H7 (cell line): ENCODE measurements around the gene FANCC. TPM values are rescaled to one million over a fixed set of nuclear protein-coding genes. Genes with fewer than 3 reads are reported as not detected.

Experiments used
- DNase-seq: peaks from one replicate; pipeline ENCODE4 v3.0.0; 2012
- H3K27me3 ChIP-seq: 2 replicates; pipeline ENCODE4 v1.6.0; 2011; ENCODE audit warnings: mild to moderate bottlenecking, low read length; ENCODE audit not compliant: control insufficient read depth, insufficient read depth
- H3K36me3 ChIP-seq: replicated peaks from 2 replicates; pipeline ENCODE4 v1.5.1; 2011; ENCODE audit warnings: low read length; ENCODE audit not compliant: control insufficient read depth, insufficient read depth
- H3K4me3 ChIP-seq: 2 replicates; pipeline ENCODE4 v1.5.1; 2011; ENCODE audit warnings: low read depth, mild to moderate bottlenecking, control low read depth, low read length, moderate library complexity; ENCODE audit not compliant: insufficient read depth
- total RNA-seq: library from RNA; depleted of rRNA; stranded (reverse); fragments of >200 nt; shearing (Covaris generic); gene quantifications from 2 replicates; pipeline ENCODE4 v1.2.3, GENCODE V29; 2014

The FANCC gene
- total RNA-seq, 1 experiment from 2014 or later: 6.7 TPM

- Histone ChIP-seq H3K4me3 (no peak overlapping the region), H3K36me3 (no peaks in the 10 kb centered on the region; the same call in 1 of the 2 replicates), H3K27me3 (no peaks in the 10 kb centered on the region)
- DNase-seq: no peak
Observed at GRCh38 chr9:95071450-95071849, 246.1 kb downstream of the FANCC start.

GRCh38 chr9:95070549-95071021 is 246.9 kb downstream of the FANCC start:
- peak; percentile 62 for DNase-seq
- H3K4me3 ChIP-seq: no peak overlapping the region
- no peaks in the 10 kb centered on the region for H3K27me3 ChIP-seq
- no peaks in the 10 kb centered on the region; the same call in 1 of the 2 replicates for H3K36me3 ChIP-seq

GRCh38 chr9:95067897-95068296 is 249.6 kb downstream of the FANCC start:
- DNase-seq: no peak
- no peaks in the 10 kb centered on the region; the same call in 1 of the 2 replicates for H3K36me3 ChIP-seq
- no peak overlapping the region for H3K4me3 ChIP-seq
- H3K27me3 ChIP-seq: no peaks in the 10 kb centered on the region

- Histone ChIP-seq H3K36me3 (no peaks in the 10 kb centered on the region; the same call in 1 of the 2 replicates), H3K27me3 (no peaks in the 10 kb centered on the region), H3K4me3 (no peak overlapping the region)
- no peak for DNase-seq
Observed at GRCh38 chr9:95067057-95067456, 250.5 kb downstream of the FANCC start.

- Histone ChIP-seq H3K36me3 (no peaks in the 10 kb centered on the region; the same call in 1 of the 2 replicates), H3K27me3 (no peaks in the 10 kb centered on the region), H3K4me3 (no peak overlapping the region)
- no peak for DNase-seq
Observed at GRCh38 chr9:95065224-95065623, 252.3 kb downstream of the FANCC start.

GRCh38 chr9:95063300-95063699 is 254.2 kb downstream of the FANCC start:
- no peak for DNase-seq
- no peaks in the 10 kb centered on the region for H3K27me3 ChIP-seq
- H3K36me3 ChIP-seq: no peaks in the 10 kb centered on the region; the same call in 1 of the 2 replicates

GRCh38 chr9:95062596-95063065 is 254.9 kb downstream of the FANCC start:
- Histone ChIP-seq H3K36me3 (no peaks in the 10 kb centered on the region; the same call in 1 of the 2 replicates), H3K4me3 (no peak overlapping the region), H3K27me3 (no peaks in the 10 kb centered on the region)
- DNase-seq: no peak

More at GRCh38 chr9:95063300-95063699, 254.2 kb downstream of the FANCC start:
- H3K4me3 ChIP-seq: no peak overlapping the region

- peak; percentile 48 for DNase-seq
- Histone ChIP-seq H3K4me3 (no peak overlapping the region), H3K27me3 (no peaks in the 10 kb centered on the region), H3K36me3 (no peaks in the 10 kb centered on the region)
Observed at GRCh38 chr9:95061916-95062595, 255.5 kb downstream of the FANCC start.

GRCh38 chr9:95060916-95061315 is 256.6 kb downstream of the FANCC start:
- no peaks in the 10 kb centered on the region for H3K36me3 ChIP-seq
- no peaks in the 10 kb centered on the region for H3K27me3 ChIP-seq
- no peak overlapping the region for H3K4me3 ChIP-seq
- DNase-seq: no peak

- no peak for DNase-seq
- Histone ChIP-seq H3K27me3 (no peaks in the 10 kb centered on the region), H3K36me3 (no peaks in the 10 kb centered on the region), H3K4me3 (no peak overlapping the region)
Observed at GRCh38 chr9:95060234-95060633, 257.3 kb downstream of the FANCC start.

- Histone ChIP-seq H3K4me3 (no peak overlapping the region), H3K36me3 (no peaks in the 10 kb centered on the region), H3K27me3 (no peaks in the 10 kb centered on the region)
- no peak for DNase-seq
Observed at GRCh38 chr9:95058795-95059386, 258.6 kb downstream of the FANCC start.

GRCh38 chr9:95058121-95058785 is 259.3 kb downstream of the FANCC start:
- Histone ChIP-seq H3K36me3 (no peaks in the 10 kb centered on the region), H3K27me3 (no peaks in the 10 kb centered on the region), H3K4me3 (no peak overlapping the region)
- no peak for DNase-seq

GRCh38 chr9:95057101-95057500 is 260.4 kb downstream of the FANCC start:
- Histone ChIP-seq H3K27me3 (no peaks in the 10 kb centered on the region), H3K36me3 (no peaks in the 10 kb centered on the region), H3K4me3 (no peak overlapping the region)
- no peak for DNase-seq

GRCh38 chr9:95055851-95056551 is 261.5 kb downstream of the FANCC start:
- no peaks in the 10 kb centered on the region for H3K36me3 ChIP-seq
- H3K4me3 ChIP-seq: no peak overlapping the region
- no peaks in the 10 kb centered on the region for H3K27me3 ChIP-seq
- DNase-seq: no peak
